ENCODE results near the gene ZAR1. TPM values are rescaled to one million over a fixed set of nuclear protein-coding genes. Genes with fewer than 3 reads are reported as not detected.

ZAR1 gene
- polyA plus RNA-seq, 1 donor (not counting 4 experiments of a cell fraction or from before 2014, with no cell fraction given) = not detected

- Histone ChIP-seq H2AFZ (ENCODE audit: control insufficient read depth, low read length) (no peak overlapping the region), H3K9me3 (ENCODE audit: control insufficient read depth, low read depth, low read length) (no peaks in the 10 kb centered on the region), H3K4me3 (ENCODE audit: control insufficient read depth in 2 of 3, extremely low read depth in 1 of 3, insufficient read depth in 2 of 3, low read depth in 1 of 3, low read length in 3 of 3) (no peak overlapping the region), H3K79me2 (ENCODE audit: control insufficient read depth, insufficient read depth, low read length) (no peaks in the 10 kb centered on the region), H3K27ac (ENCODE audit: control insufficient read depth, insufficient read depth, low read length) (no peak overlapping the region), H3K9ac (ENCODE audit: control insufficient read depth, extremely low read depth, insufficient read depth, low read length) (no peak overlapping the region), H3K27me3 (ENCODE audit: control insufficient read depth, extremely low read depth, insufficient read depth, low read length) (no peaks in the 10 kb centered on the region), H3K4me2 (ENCODE audit: control insufficient read depth, extremely low read depth, insufficient read depth, low read depth, low read length) (no peak overlapping the region), H3K36me3 (ENCODE audit: control insufficient read depth in 2 of 2, extremely low read depth in 1 of 2, insufficient read depth in 2 of 2, low read length in 2 of 2) (peaks cover 12 to 36% of the 10 kb centered on the region in 2 experiments), H4K20me1 (ENCODE audit: control insufficient read depth, extremely low read depth, insufficient read depth, low read length) (no peaks in the 10 kb centered on the region), H3K9me1 (ENCODE audit: control insufficient read depth, extremely low read depth, insufficient read depth, low read length) (no peaks in the 10 kb centered on the region), H3K4me1 (ENCODE audit: control insufficient read depth, extremely low read depth, insufficient read depth, low read length) (no peaks in the 10 kb centered on the region)
- DNase-seq (ENCODE audit: low read depth, low spot score) (no peak), FAIRE-seq (no peak)
- TF ChIP-seq CTCF (optimal IDR thresholded peaks at IDR 0.05 in 1 of 3, IDR thresholded peaks at IDR 0.05 in 1 of 3, conservative IDR thresholded peaks at IDR 0.05 in 1 of 3; ENCODE audit: extremely low read depth in 1 of 3, insufficient read depth in 2 of 3, low read length in 3 of 3) (no peak), EZH2 (IDR thresholded peaks at IDR 0.05; ENCODE audit: low read length) (no peak)
- dilution Hi-C loops (cut with MboI; ENCODE audit: extremely low pct_ligation_motif_present, low sequenced_read_pairs) = no loop called here
Measured at GRCh38 chr4:48509543-48509942, 19.5 kb downstream of the ZAR1 start.

GRCh38 chr4:48518143-48518542 lies 28.1 kb downstream of the ZAR1 start:
- H3K79me2 ChIP-seq (ENCODE audit: control insufficient read depth, insufficient read depth, low read length) = no peaks in the 10 kb centered on the region
- H3K27ac ChIP-seq (ENCODE audit: control insufficient read depth, insufficient read depth, low read length) = no peak overlapping the region
- no peak overlapping the region for H3K4me2 ChIP-seq (ENCODE audit: control insufficient read depth, extremely low read depth, insufficient read depth, low read depth, low read length)
- TF ChIP-seq CTCF (optimal IDR thresholded peaks at IDR 0.05 in 1 of 3, IDR thresholded peaks at IDR 0.05 in 1 of 3, conservative IDR thresholded peaks at IDR 0.05 in 1 of 3; ENCODE audit: extremely low read depth in 1 of 3, insufficient read depth in 2 of 3, low read length in 3 of 3) (no peak), EZH2 (IDR thresholded peaks at IDR 0.05; ENCODE audit: low read length) (no peak)
- no peak overlapping the region for H2AFZ ChIP-seq (ENCODE audit: control insufficient read depth, low read length)
- no peaks in the 10 kb centered on the region for H3K9me1 ChIP-seq (ENCODE audit: control insufficient read depth, extremely low read depth, insufficient read depth, low read length)
- no peaks in the 10 kb centered on the region for H3K27me3 ChIP-seq (ENCODE audit: control insufficient read depth, extremely low read depth, insufficient read depth, low read length)
- peaks cover 11 to 21% of the 10 kb centered on the region in 2 experiments for H3K36me3 ChIP-seq (ENCODE audit: control insufficient read depth in 2 of 2, extremely low read depth in 1 of 2, insufficient read depth in 2 of 2, low read length in 2 of 2)
- H3K4me3 ChIP-seq (ENCODE audit: control insufficient read depth in 2 of 3, extremely low read depth in 1 of 3, insufficient read depth in 2 of 3, low read depth in 1 of 3, low read length in 3 of 3) = no peak overlapping the region
- no peak for FAIRE-seq
- no peaks in the 10 kb centered on the region for H4K20me1 ChIP-seq (ENCODE audit: control insufficient read depth, extremely low read depth, insufficient read depth, low read length)
- dilution Hi-C loops (cut with MboI; ENCODE audit: extremely low pct_ligation_motif_present, low sequenced_read_pairs) = no loop called here
- no peaks in the 10 kb centered on the region for H3K4me1 ChIP-seq (ENCODE audit: control insufficient read depth, extremely low read depth, insufficient read depth, low read length)
- no peak overlapping the region for H3K9ac ChIP-seq (ENCODE audit: control insufficient read depth, extremely low read depth, insufficient read depth, low read length)
- no peak for DNase-seq (ENCODE audit: low read depth, low spot score)
- no peaks in the 10 kb centered on the region for H3K9me3 ChIP-seq (ENCODE audit: control insufficient read depth, low read depth, low read length)
